Uterus (tissue), 4 donors: ENCODE measurements around the gene NEGR1. TPM values are rescaled to one million over a fixed set of nuclear protein-coding genes. Genes with fewer than 3 reads are reported as not detected.

Source experiments
- DNase-seq, 2 donors: peaks; one replicate each; pipeline ENCODE4 v3.0.0-alpha.2; 2019 to 2020
- H3K27ac ChIP-seq, 2 donors: fragments of 200-600 bp; sonication (generic); 1 replicate in 1 of 2; 2 replicates in 1 of 2; pipeline ENCODE4 v1.5.1; 2016 to 2018
- H3K27me3 ChIP-seq, 2 donors: fragments of 200-600 bp; sonication (generic); one replicate each; pipeline ENCODE4 v1.5.1; 2018 to 2019; ENCODE audit warnings: control low read depth in 1 of 2
- H3K36me3 ChIP-seq, 2 donors: fragments of 200-600 bp; sonication (generic); one replicate each; pipeline ENCODE4 v1.5.1; 2019; ENCODE audit warnings: control low read depth in 1 of 2
- H3K4me1 ChIP-seq, 2 donors: fragments of 200-600 bp; sonication (generic); one replicate each; pipeline ENCODE4 v1.5.1; 2018 to 2019; ENCODE audit warnings: control low read depth in 1 of 2
- H3K4me3 ChIP-seq, 2 donors: fragments of 200-600 bp; sonication (generic); 1 replicate in 1 of 2; 2 replicates in 1 of 2; pipeline ENCODE4 v1.5.1; 2018 to 2019; ENCODE audit warnings: mild to moderate bottlenecking in 1 of 2
- H3K9me3 ChIP-seq, 2 donors: fragments of 200-600 bp; sonication (generic); one replicate each; pipeline ENCODE4 v1.5.1; 2019; ENCODE audit warnings: control low read depth in 1 of 2
- POLR2A ChIP-seq, 2 donors: fragments of 450-650 bp; IDR thresholded peaks; one replicate each; pipeline ENCODE4 v1.6.1; 2016; ENCODE audit warnings: antibody characterized with exemption in 2 of 2, mild to moderate bottlenecking in 1 of 2, moderate library complexity in 1 of 2
- intact Hi-C: fragments of 100-400 bp; cut with DNase I; formaldehyde crosslinking; loops from one replicate; pipeline ENCODE4 v1.15.1; 2023; ENCODE audit warnings: low total_unique reads
- small RNA-seq: library from RNA; depleted of rRNA; stranded (forward); fragments of <200 nt; gene quantifications from one replicate; pipeline ENCODE3, GENCODE V24; 2016
- total RNA-seq, 4 donors: library from RNA; depleted of rRNA in 3 of 4; stranded (reverse); fragments of >200 nt in 3 of 4; gene quantifications; one replicate each; pipeline versions ENCODE4 v1.1.0 to v1.2.4, GENCODE V29; 2014 to 2023
- TF ChIP-seq, protein P1 (sequence below), 4 experiments: fragments of 200-600 bp in 2 of 4; fragments of 450-650 bp in 2 of 4; sonication (generic) in 2 of 4; IDR thresholded peaks; one replicate each; pipeline ENCODE4 v1.5.1; 2016 to 2019; ENCODE audit warnings: antibody characterized with exemption in 4 of 4, mild to moderate bottlenecking in 2 of 4, moderate library complexity in 1 of 4
- donor health status: DM: yes; HTN: yes; CAD: no.

NEGR1 gene
- total RNA-seq, 4 donors from 2014 or later, result 6.7 to 42.9 (median 33.3) TPM

DNA sequence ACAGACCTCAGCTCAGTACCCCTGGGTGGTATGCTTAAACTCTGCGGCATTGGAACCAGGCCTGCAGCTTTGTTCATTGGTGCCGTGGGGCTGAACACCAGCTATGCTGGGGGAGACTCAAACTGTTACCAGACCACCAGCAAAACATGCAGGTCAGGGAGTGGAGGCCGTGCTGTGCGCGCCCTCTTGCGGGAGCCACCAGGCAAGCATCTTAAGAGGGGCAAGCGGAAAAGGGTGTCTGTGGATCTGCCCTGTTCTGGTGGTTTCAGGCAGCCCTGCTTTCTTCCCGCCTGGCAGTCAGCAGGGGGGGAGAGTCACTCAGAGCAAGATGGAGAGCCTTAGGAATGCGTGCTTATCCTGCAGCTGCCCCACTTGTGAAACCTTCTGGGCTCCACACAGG is 924.6 kb downstream of the NEGR1 start:
- H3K27me3 ChIP-seq, result no peaks in the 10 kb centered on the region
- intact Hi-C loops, result no loop called here
- no peak for DNase-seq
- H3K36me3 ChIP-seq, result no peaks in the 10 kb centered on the region
- H3K4me1 ChIP-seq, result no peaks in the 10 kb centered on the region
- TF ChIP-seq, protein P1, sequence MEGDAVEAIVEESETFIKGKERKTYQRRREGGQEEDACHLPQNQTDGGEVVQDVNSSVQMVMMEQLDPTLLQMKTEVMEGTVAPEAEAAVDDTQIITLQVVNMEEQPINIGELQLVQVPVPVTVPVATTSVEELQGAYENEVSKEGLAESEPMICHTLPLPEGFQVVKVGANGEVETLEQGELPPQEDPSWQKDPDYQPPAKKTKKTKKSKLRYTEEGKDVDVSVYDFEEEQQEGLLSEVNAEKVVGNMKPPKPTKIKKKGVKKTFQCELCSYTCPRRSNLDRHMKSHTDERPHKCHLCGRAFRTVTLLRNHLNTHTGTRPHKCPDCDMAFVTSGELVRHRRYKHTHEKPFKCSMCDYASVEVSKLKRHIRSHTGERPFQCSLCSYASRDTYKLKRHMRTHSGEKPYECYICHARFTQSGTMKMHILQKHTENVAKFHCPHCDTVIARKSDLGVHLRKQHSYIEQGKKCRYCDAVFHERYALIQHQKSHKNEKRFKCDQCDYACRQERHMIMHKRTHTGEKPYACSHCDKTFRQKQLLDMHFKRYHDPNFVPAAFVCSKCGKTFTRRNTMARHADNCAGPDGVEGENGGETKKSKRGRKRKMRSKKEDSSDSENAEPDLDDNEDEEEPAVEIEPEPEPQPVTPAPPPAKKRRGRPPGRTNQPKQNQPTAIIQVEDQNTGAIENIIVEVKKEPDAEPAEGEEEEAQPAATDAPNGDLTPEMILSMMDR (IDR thresholded peaks at IDR 0.05), result no peak
- TF ChIP-seq POLR2A (IDR thresholded peaks at IDR 0.05), result no peak
- no peak overlapping the region for H3K4me3 ChIP-seq
- no peaks in the 10 kb centered on the region for H3K9me3 ChIP-seq
- H3K27ac ChIP-seq, result no peak overlapping the region

DNA sequence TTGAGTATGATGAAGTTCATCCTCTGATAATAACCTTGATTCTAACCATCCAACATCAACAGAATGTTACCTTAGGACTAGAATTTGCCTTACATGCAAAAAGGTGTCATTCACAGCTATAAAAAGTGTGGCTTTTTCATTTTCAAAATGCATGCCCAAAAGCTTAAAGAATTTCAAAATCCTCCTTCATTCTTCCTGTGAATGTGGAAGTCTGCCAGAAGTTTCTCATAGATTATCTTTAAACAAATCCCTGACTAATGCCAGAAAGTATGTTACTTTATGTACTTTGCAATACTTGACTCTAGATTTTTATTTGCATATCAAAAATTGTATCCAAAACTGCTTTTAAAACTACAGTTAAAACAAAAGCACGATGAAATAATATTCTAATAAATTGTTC is 930.9 kb downstream of the NEGR1 start:
- no peaks in the 10 kb centered on the region for H3K27me3 ChIP-seq
- TF ChIP-seq POLR2A (IDR thresholded peaks at IDR 0.05), result no peak
- TF ChIP-seq, protein P1 (IDR thresholded peaks at IDR 0.05), result no peak
- no peaks in the 10 kb centered on the region for H3K4me1 ChIP-seq
- H3K4me3 ChIP-seq, result no peak overlapping the region
- H3K27ac ChIP-seq, result no peak overlapping the region
- H3K9me3 ChIP-seq, result no peaks in the 10 kb centered on the region
- H3K36me3 ChIP-seq, result no peaks in the 10 kb centered on the region
- intact Hi-C loops, result no loop called here
- DNase-seq, result no peak

DNA sequence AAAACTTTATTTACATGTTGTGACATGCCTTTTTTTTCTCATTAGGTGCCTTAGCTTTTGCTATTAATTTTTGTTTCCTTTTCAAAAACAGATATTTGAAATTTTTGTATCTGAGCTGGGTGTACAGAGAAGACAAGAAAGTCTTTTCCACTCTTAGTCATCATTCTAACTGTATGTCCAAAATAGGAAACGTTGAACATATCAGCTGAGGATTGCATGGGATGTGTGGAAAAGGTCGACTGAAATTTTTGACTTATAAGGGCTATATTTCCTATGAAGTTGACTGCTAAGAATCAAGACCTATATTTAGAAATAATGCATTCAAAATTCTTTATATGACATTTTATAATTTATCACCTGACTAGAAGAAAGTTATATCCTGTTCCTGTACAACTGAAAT is 931.5 kb downstream of the NEGR1 start:
- intact Hi-C loops, result no loop called here
- Histone ChIP-seq H3K9me3 (no peaks in the 10 kb centered on the region), H3K27me3 (no peaks in the 10 kb centered on the region)

DNA sequence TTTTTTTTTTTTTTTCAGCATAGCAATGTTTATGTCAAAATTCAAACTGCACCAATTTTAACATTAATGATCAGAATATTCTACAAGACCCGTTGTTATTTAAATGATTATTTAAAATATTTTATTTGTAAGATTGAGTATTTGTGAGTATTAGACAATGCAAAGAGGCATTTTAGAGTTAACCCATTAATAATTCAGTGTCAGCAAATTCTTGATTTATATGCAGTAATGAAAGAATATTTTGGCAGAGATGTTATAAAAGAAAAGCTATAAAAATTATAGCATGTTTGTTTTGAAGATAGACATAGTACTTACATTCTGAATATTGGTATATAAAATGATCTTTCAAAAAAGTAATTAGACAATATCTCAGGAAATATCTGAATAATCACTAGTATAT is 932.0 kb downstream of the NEGR1 start:
- intact Hi-C loops, result no loop called here
- Histone ChIP-seq H3K27ac (no peak overlapping the region), H3K4me1 (no peaks in the 10 kb centered on the region), H3K36me3 (no peaks in the 10 kb centered on the region), H3K9me3 (no peaks in the 10 kb centered on the region), H3K27me3 (no peaks in the 10 kb centered on the region), H3K4me3 (no peak overlapping the region)
- TF ChIP-seq, protein P1 (IDR thresholded peaks at IDR 0.05), result no peak
- no peak for TF ChIP-seq POLR2A (IDR thresholded peaks at IDR 0.05)
- DNase-seq, result no peak

More for the DNA sequence above, 931.5 kb downstream of the NEGR1 start:
- no peak for DNase-seq
- H3K36me3 ChIP-seq, result no peaks in the 10 kb centered on the region
- TF ChIP-seq, protein P1 (IDR thresholded peaks at IDR 0.05), result no peak
- TF ChIP-seq POLR2A (IDR thresholded peaks at IDR 0.05), result no peak
- H3K27ac ChIP-seq, result no peak overlapping the region
- no peaks in the 10 kb centered on the region for H3K4me1 ChIP-seq
- no peak overlapping the region for H3K4me3 ChIP-seq

Small RNA genes within 50 kb of the gene (small RNA-seq; reads per million reads assigned to genes)
- gene AL358453.1 (not detected), gene AL359821.1 (not detected)
